Adrenal gland (tissue), 12 donors: Measurements from ENCODE around the gene SUPT6H. TPM values are rescaled to one million over a fixed set of nuclear protein-coding genes. Genes with fewer than 3 reads are reported as not detected.
"Not testable (repeated sequence)": the region's sequence is repeated elsewhere in the genome, so short reads cannot be mapped to it uniquely, and the experiment has no call there.

ENCODE experiments used
- DNase-seq, 7 donors: peaks; one replicate each; pipeline ENCODE4 v3.0.0-alpha.2; 2019 to 2020
- H3K27ac ChIP-seq, 5 donors: fragments of 200-600 bp; sonication (generic) in 4 of 5; 1 replicate in 3 of 5; 2 replicates in 2 of 5; pipeline versions ENCODE4 v1.5.1 to v1.8.0; 2016 to 2020; ENCODE audit warnings: mild to moderate bottlenecking in 1 of 5
- H3K27me3 ChIP-seq: fragments of 200-600 bp; 2 replicates; pipeline ENCODE4 v1.8.0; 2021
- H3K36me3 ChIP-seq, 2 donors: fragments of 200-600 bp; replicated peaks in 1 of 2; 1 replicate in 1 of 2; 2 replicates in 1 of 2; pipeline versions ENCODE4 v1.5.1 to v1.8.0; 2018 to 2022
- H3K4me1 ChIP-seq, 2 donors: fragments of 200-600 bp; replicated peaks in 1 of 2; 1 replicate in 1 of 2; 2 replicates in 1 of 2; pipeline versions ENCODE4 v1.5.1 to v1.8.0; 2018 to 2021
- H3K4me3 ChIP-seq, 4 donors: fragments of 200-600 bp; sonication (generic) in 3 of 4; one replicate each; pipeline ENCODE4 v1.5.1; 2016 to 2018
- H3K9me3 ChIP-seq, 3 donors: fragments of 200-600 bp; sonication (generic) in 1 of 3; replicated peaks in 1 of 3; 1 replicate in 2 of 3; 2 replicates in 1 of 3; pipeline versions ENCODE4 v1.5.1 to v1.8.0; 2016 to 2021
- CTCF ChIP-seq, 6 experiments: fragments of 450-650 bp in 4 of 6; fragments of 200-600 bp in 2 of 6; sonication (generic) in 1 of 6; IDR thresholded peaks; 1 replicate in 5 of 6; 2 replicates in 1 of 6; pipeline versions ENCODE4 v1.5.1 to v1.8.0; 2016 to 2021; ENCODE audit warnings: antibody characterized with exemption in 6 of 6, mild to moderate bottlenecking in 2 of 6, moderate library complexity in 1 of 6
- POLR2A ChIP-seq, 2 donors: fragments of 450-650 bp; IDR thresholded peaks; one replicate each; pipeline ENCODE4 v1.6.1; 2017; ENCODE audit warnings: antibody characterized with exemption in 2 of 2, mild to moderate bottlenecking in 2 of 2, moderate library complexity in 1 of 2
- WGBS, 4 donors: extraction: QIAGEN DNeasy Blood & Tissue Kit in 2 of 4; methylation state at CpG; one replicate each; pipeline versions ENCODE4 v1.1.5 to v1.1.7; 2013 to 2017; 5-methylcytosine and 5-hydroxymethylcytosine counted together
- intact Hi-C, 2 donors: fragments of 100-400 bp; cut with DNase I; formaldehyde crosslinking; loops; one replicate each; pipeline versions ENCODE4 v1.14.1 to v1.15.0; 2022 to 2023
- polyA plus RNA-seq, 3 donors: library from polyadenylated mRNA; stranded (reverse); fragments of 200-250 nt in 2 of 3; fragments of 350-450 nt in 1 of 3; fragmentation: Illumina TruSeq in 1 of 3; extraction: RNeasy Lipid Tissue Mini Kit (QIAGEN cat#74804) in 1 of 3; gene quantifications; one replicate each; pipeline ENCODE4 v1.2.3, GENCODE V29; 2013 to 2014
- total RNA-seq, 9 donors: library from RNA; depleted of rRNA in 4 of 9; stranded (reverse); fragments of >200 nt in 4 of 9; fragments of 120-200 nt in 1 of 9; fragmentation: NEBNext Ultra II Directional in 1 of 9; extraction: Animal tissue kit (Norgen Biotek cat#: 25700) in 1 of 9; gene quantifications; one replicate each; pipeline versions ENCODE4 v1.1.0 to v1.2.4, GENCODE V29; 2013 to 2023
- donor health status: healthy with polysubstance abuse.
- donor health status: Bipolar disorder and iron deficiency.
- donor health status: DM: yes; HTN: yes; CAD: no.
- donor health status: DM: no; HTN: no; CAD: no.
- donor health status: DM: no; HTN: no; CAD: no.
- donor health status: DM: yes; HTN: yes; CAD: no.

The SUPT6H gene
- total and polyA plus RNA-seq, 12 donors: 48.1 to 125 (median 71.4) TPM

DNA sequence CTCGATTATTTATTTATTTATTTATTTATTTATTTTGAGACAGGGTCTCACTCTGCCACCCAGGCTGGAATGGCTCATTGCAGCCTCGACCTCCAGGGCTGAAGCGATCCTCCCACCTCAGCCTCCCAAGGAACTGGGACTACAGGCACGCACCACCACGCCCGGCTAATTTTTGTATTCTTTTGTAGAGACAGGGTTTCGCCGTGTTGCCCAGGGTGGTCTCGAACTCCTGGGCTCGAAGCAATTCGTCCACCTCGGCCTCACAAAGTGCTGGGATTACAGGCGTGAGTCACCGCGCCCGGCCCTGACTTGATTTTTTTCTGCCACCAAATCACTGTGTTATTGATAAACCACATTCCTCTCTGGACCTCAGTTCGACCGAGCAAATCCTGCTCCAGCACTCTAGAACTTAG is 57.0 kb downstream of the SUPT6H start:
- Histone ChIP-seq H3K4me1 (peaks cover 37 to 51% of the 10 kb centered on the region in 2 donors), H3K36me3 (peaks cover 0 to 47% of the 10 kb centered on the region in 2 donors), H3K4me3 (peak overlapping the region in 2 of 4 donors; percentile 82 to 91), H3K27me3 (no peaks in the 10 kb centered on the region), H3K9me3 (no peaks in the 10 kb centered on the region), H3K27ac (peak overlapping the region; percentile 78 to 95 (median 92))
- no peak for DNase-seq
- TF ChIP-seq CTCF (IDR thresholded peaks at IDR 0.05) (no peak), POLR2A (IDR thresholded peaks at IDR 0.05) (no peak)
- intact Hi-C loops: no loop called here
- 23 to 32% (median 31%) methylated on average over 15 to 18 of the region's 18 CpGs for WGBS, 4 donors

DNA sequence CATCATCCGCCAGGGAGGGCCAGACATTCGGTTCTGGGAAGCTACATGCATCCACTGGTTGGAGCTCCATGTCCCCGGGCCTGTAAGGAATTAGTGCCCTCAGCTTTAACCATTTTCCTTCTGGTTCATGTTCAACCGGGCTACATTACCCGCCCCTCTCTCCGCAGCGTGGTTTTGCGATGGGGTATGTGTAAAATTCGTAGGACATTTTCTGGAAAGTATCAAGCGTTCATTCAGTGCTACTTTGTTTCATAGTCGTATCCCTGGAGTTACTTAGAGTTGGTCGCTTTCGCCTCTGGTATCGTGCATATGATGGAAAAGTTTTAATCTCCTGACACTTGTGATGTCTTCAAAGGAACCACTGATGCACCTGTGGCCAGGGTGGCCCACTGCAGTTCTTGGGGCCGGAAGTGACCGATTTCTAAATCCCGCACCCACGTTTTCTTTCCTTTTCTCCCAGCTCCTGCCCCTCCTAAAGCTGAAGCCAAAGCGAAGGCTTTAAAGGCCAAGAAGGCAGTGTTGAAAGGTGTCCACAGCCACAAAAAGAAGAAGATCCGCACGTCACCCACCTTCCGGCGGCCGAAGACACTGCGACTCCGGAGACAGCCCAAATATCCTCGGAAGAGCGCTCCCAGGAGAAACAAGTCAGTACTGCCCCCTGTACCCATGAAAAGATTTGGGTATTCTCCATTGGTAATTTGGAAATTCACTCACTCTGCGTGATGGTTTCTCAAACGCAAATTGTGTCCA is 58.4 kb downstream of the SUPT6H start:
- 2 to 3% (median 3%) methylated on average over 18 to 29 of the region's 30 CpGs for WGBS, 4 donors
- Histone ChIP-seq H3K27me3 (no peaks in the 10 kb centered on the region), H3K4me3 (peak overlapping the region; percentile 53 to 91 (median 76)), H3K27ac (peak overlapping the region in 4 of 5 donors; percentile 78 to 95 (median 90)), H3K36me3 (peaks cover 0 to 40% of the 10 kb centered on the region in 2 donors), H3K4me1 (peaks cover 39 to 56% of the 10 kb centered on the region in 2 donors), H3K9me3 (no peaks in the 10 kb centered on the region)
- DNase-seq: no peak
- TF ChIP-seq POLR2A (IDR thresholded peaks at IDR 0.05) (peak in 1 of 2 donors; percentile 6), CTCF (IDR thresholded peaks at IDR 0.05) (peak in 2 of 6 experiments; percentile 18 to 25)
- intact Hi-C loops: no loop called here

- peak overlapping the region in 1 of 4 donors; percentile 91 for H3K4me3 ChIP-seq
- intact Hi-C loops, H3K27me3 ChIP-seq, H3K9me3 ChIP-seq: not testable (repeated sequence)
- DNase-seq: peak in 1 of 7 donors; percentile 68
- peaks cover 0 to 40% of the 10 kb centered on the region in 2 donors for H3K36me3 ChIP-seq
- 31 to 42% (median 32%) methylated on average over 19 of the region's 19 CpGs for WGBS, 4 donors
- peak overlapping the region in 2 of 5 donors; percentile 22 to 26 for H3K27ac ChIP-seq
- peaks cover 43 to 62% of the 10 kb centered on the region in 2 donors for H3K4me1 ChIP-seq
Measured at GRCh38 chr17:28720997-28721329, 59.0 kb downstream of the SUPT6H start.

DNA sequence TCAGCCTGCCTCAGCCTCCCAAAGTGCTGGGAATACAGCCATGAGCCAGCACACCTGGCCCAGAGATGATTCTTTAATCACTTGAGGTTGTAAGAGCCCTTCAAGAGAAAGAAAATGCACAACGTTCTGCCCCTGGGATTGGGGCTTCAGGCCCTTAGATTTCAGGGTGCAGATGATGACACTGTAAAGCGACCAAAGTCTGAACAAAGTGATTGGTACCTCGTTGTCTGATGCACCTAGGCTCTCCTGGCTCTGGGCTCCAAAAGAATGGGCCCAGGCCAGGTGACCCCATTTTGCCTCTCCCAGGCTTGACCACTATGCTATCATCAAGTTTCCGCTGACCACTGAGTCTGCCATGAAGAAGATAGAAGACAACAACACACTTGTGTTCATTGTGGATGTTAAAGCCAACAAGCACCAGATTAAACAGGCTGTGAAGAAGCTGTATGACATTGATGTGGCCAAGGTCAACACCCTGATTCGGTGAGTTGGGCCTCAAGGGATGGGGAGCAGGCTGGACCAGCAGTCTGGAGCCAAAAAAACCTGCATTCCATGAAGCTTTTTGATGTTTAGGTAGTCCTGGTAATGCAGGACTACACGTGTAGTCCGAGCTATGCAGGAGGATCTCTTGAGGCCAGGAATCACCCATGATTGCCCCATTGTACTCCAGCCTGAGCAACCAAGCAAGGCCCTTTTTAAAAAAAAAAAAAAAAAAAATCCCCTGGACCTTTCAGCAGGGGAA is 60.6 kb downstream of the SUPT6H start:
- TF ChIP-seq CTCF (IDR thresholded peaks at IDR 0.05) (no peak), POLR2A (IDR thresholded peaks at IDR 0.05) (no peak)
- Histone ChIP-seq H3K27me3 (no peaks in the 10 kb centered on the region), H3K36me3 (peaks cover 0 to 40% of the 10 kb centered on the region in 2 donors), H3K9me3 (no peaks in the 10 kb centered on the region), H3K4me3 (no peak overlapping the region), H3K4me1 (peaks cover 38 to 65% of the 10 kb centered on the region in 2 donors), H3K27ac (no peak overlapping the region)
- DNase-seq: no peak
- intact Hi-C loops: no loop called here
- WGBS, 4 donors: 64 to 71% (median 66%) methylated on average over 5 to 7 of the region's 7 CpGs
